ENCODE measurements around the gene GPATCH2.
"Not testable (repeated sequence)": the region's sequence is repeated elsewhere in the genome, so short reads cannot be mapped to it uniquely, and the experiment has no call there.

GRCh38 chr1:217523921-217524320, 107.0 kb downstream of the GPATCH2 start:
- not testable (repeated sequence) for TF ChIP-seq POLR2A, CTCF (IDR thresholded peaks at IDR 0.05)

Data from esophagus squamous epithelium (tissue), 4 donors.